Natural killer cell treated with Interleukin-12 subunit alpha and Interleukin-12 subunit beta and Interleukin-15 and Interleukin-18, amount 100 ng/mL, for 72 hours (primary cell): ENCODE data around the gene PILRA. TPM values are rescaled to one million over a fixed set of nuclear protein-coding genes. Genes with fewer than 3 reads are reported as not detected.
"Not testable (repeated sequence)": the region's sequence is repeated elsewhere in the genome, so short reads cannot be mapped to it uniquely, and the experiment has no call there.

Source experiments
- ATAC-seq, 2 donors: fragments of 150-1000 bp; cut with Tn5 transposase in 1 of 2; sonication (Bioruptor Pico), chemical (Tn5 transposase) in 1 of 2; 2 replicates each; pipeline ENCODE4 v1.10.0; 2021
- DNase-seq: peaks from one replicate; pipeline ENCODE4 v3.0.0; 2022; ENCODE audit warnings: low spot score
- H3K27ac Mint-ChIP-seq, 2 donors: 1 replicate in 1 of 2; 2 replicates in 1 of 2; pipeline ENCODE4 v1.8.0; 2022; ENCODE audit warnings: mixed read lengths in 2 of 2, mild to moderate bottlenecking in 1 of 2, moderate library complexity in 1 of 2
- H3K27me3 Mint-ChIP-seq, 2 donors: 1 replicate in 1 of 2; 2 replicates in 1 of 2; pipeline ENCODE4 v1.8.0; 2022; ENCODE audit warnings: mixed read lengths in 2 of 2
- H3K36me3 Mint-ChIP-seq: one replicate; pipeline ENCODE4 v1.8.0; 2022; ENCODE audit warnings: mixed read lengths
- H3K4me1 Mint-ChIP-seq, 2 donors: 1 replicate in 1 of 2; 2 replicates in 1 of 2; pipeline ENCODE4 v1.8.0; 2022; ENCODE audit warnings: low read depth in 2 of 2, mixed read lengths in 2 of 2, mild to moderate bottlenecking in 1 of 2
- H3K4me3 Mint-ChIP-seq: one replicate; pipeline ENCODE4 v1.8.0; 2022; ENCODE audit warnings: mixed read lengths
- H3K9me3 Mint-ChIP-seq: 2 replicates; pipeline ENCODE4 v1.8.0; 2022; ENCODE audit warnings: mixed read lengths
- total RNA-seq, 2 donors: library from RNA; stranded (reverse); gene quantifications; one replicate each; pipeline ENCODE4 v1.2.3, GENCODE V29; 2022

The PILRA gene
- total RNA-seq: 1 to 10 TPM; 3.7 to 6.8 TPM

DNA sequence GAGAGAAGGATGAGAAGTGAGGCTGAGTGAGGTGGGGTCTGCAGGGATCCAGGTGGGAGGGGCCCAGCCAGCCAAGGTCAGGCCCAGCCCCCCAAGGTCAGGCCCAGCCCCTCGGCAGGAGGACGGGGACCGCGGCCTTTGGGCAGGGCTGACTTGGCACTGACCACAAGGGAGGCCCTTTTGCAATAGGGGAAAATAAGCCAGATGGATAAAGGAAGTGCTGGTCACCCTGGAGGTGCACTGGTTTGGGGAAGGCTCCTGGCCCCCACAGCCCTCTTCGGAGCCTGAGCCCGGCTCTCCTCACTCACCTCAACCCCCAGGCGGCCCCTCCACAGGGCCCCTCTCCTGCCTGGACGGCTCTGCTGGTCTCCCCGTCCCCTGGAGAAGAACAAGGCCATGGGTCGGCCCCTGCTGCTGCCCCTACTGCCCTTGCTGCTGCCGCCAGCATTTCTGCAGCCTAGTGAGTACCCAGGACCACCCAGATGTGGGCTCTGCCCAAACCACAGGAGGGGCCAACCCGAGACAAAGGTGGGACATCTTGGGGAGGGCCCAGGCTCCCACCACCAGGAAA is at the start of gene PILRA:
Gene PILRA (plus strand): TSS at position 227 of the 571 bp plus-strand sequence. CDS start 170 bp downstream, at position 397.
- Mint-ChIP-seq H3K27ac (peak within 1 kb of the TSS; percentile 92 to 98), H3K9me3 (no peaks in the 10 kb centered on the region), H3K27me3 (no peaks in the 10 kb centered on the region), H3K4me3 (peak within 1 kb of the TSS; percentile 70), H3K4me1 (peaks cover 38 to 53% of the 10 kb centered on the region in 2 donors), H3K36me3 (no peaks in the 10 kb centered on the region)
- DNase-seq (no peak), ATAC-seq (peak in 1 of 2 donors; percentile 2)

- not testable (repeated sequence) for H3K4me1 Mint-ChIP-seq, H3K4me3 Mint-ChIP-seq, H3K27me3 Mint-ChIP-seq, H3K9me3 Mint-ChIP-seq, DNase-seq, H3K36me3 Mint-ChIP-seq, ATAC-seq
- H3K27ac Mint-ChIP-seq: peak overlapping the region in 1 of 2 donors; percentile 58
Observed at GRCh38 chr7:100324194-100324593, 49.1 kb upstream of the PILRA start.

DNA sequence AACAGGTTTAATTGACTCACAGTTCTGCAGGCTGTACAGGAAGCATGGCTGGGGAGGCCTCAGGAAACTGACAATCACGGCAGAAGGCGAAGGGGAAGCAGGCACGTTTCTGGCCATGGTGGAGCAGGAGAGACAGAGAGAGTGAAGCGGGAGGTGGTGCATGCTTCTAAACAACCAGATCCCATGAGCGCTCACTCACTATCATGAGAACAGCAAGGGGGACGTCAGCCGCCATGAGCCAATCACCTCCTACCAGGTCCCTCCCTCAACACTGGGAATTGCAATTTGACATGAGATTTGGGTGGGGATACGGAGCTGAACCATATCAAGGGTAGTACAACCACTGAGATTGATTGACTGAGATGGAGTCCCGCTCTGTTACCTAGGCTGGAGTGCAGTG is 47.6 kb upstream of the PILRA start:
- not testable (repeated sequence) for DNase-seq, H3K36me3 Mint-ChIP-seq, H3K27me3 Mint-ChIP-seq, H3K9me3 Mint-ChIP-seq, H3K4me1 Mint-ChIP-seq, ATAC-seq, H3K27ac Mint-ChIP-seq, H3K4me3 Mint-ChIP-seq

DNA sequence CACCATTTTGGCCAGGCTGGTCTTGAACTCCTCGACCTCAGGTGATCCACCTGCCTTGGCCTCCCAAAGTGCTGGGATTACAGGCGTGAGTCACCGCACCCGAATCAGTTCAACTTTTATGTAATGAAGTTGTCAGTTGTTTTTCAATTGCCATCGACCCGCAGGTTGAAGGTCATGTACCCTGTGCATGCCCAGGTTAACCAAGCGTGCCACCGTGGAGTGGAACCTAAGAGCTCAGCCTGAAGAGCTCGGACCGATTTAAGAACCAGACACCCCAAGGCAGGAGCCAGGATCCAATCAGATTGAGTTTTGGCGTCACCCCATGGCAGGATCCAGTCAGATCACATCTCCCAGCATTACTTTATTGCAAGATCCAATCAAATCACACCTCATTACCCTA is 46.4 kb upstream of the PILRA start:
- H3K27ac Mint-ChIP-seq, ATAC-seq, DNase-seq, H3K27me3 Mint-ChIP-seq, H3K9me3 Mint-ChIP-seq, H3K4me1 Mint-ChIP-seq, H3K36me3 Mint-ChIP-seq, H3K4me3 Mint-ChIP-seq: not testable (repeated sequence)

DNA sequence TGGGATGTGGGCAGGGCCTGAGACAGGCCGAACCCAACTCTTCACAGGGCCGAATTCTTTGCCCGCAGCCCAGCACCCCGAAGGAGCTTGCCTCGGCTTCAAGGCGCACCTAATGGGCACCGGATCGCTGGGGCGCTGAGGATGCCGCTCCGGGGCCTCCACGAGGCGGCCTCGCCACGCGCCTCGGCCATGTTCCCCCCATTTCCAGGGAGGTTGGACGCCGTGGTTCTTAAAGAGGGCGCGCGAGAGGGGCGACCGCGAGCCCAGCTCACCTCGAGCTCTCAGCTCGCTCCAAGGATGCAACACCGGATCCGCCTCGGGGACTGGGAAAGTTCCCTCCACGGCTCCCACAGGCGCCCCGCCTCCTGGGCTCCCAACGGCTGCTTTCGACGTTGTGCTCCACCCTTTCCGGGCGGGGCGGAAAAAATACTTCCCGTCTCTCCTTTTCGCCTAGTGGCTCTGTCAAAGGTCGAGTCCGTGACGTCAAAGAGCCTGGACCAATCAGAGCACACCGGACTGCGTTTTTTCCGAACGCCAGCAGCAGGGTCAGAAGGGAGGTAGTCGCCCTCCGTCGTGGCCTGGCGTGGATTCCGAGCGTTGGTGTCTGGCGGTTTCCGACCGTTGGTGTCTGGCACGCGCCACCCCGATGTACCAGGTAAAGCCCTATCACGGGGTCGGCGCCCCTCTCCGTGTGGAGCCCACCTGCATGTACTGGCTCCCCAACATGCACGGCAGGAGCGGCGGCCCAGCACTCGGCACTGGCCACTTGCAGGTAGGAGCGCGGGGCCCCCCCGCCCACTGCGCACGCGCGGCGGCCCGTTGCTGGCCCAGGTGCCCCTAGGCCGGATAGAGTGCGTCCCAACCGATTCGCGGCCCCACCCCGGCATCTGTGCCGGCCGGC is 37.5 kb upstream of the PILRA start:
- not testable (repeated sequence) for H3K36me3 Mint-ChIP-seq, H3K9me3 Mint-ChIP-seq, H3K27me3 Mint-ChIP-seq
- H3K27ac Mint-ChIP-seq: peak overlapping the region; percentile 89 to 91
- H3K4me1 Mint-ChIP-seq: peaks cover 16% of the 10 kb centered on the region in 2 donors
- ATAC-seq: peak; percentile 98 to 99
- DNase-seq: peak; percentile 93
- H3K4me3 Mint-ChIP-seq: peak overlapping the region; percentile 91

DNA sequence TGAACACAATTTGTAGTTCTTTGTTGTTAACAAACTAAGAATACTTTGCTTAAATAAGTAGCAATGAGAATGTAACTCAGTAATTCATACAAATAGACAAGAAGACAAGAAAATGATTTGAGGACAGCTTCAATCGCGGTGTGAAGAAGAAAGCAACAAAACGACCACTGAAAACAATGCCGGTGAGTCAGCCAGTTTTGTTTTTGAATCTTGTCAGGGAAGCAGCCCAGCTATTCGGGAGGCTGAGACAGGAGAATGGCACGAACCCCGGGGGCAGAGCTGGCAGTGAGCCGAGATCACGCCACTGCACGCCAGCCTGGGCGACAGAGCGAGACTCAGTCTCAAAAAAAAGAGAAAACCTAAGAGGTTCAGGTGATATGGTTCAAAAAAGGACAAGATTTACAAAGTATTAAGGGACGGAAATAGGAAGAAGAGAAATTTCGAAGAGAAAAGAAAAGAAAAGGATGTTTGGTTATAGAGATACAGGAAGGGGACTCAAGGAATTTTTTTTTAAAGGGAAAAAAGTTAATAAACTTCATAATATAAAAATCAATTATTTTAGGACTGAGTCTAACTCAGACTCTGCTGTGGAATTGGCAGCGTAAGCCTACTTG is 35.1 kb upstream of the PILRA start:
- not testable (repeated sequence) for H3K27me3 Mint-ChIP-seq, DNase-seq, H3K4me3 Mint-ChIP-seq, H3K9me3 Mint-ChIP-seq, ATAC-seq
- Mint-ChIP-seq H3K4me1 (peaks cover 24 to 28% of the 10 kb centered on the region in 2 donors), H3K27ac (peak overlapping the region; percentile 44 to 53), H3K36me3 (peaks cover 14% of the 10 kb centered on the region)

DNA sequence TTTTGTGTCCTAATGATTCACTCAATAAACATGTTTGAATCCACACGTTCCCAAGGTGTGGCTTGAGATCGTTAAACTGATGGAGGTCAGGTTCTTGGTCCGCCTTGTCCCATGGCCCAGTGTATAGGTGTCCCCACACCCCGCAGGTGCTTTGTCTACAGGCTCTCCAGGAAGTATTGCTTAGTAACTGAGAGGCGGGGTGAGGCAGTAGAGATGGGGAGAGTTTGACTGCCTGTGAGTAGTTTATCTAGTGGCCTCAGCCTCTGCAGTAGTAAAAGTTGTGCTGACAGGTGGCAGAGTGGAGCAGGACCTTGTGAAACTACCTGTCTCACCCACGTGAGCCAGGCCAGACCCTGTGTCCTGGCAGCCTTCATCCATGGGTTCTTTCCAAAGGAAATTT is 32.0 kb upstream of the PILRA start:
- H3K27ac Mint-ChIP-seq: peak overlapping the region in 1 of 2 donors; percentile 54
- not testable (repeated sequence) for H3K27me3 Mint-ChIP-seq, DNase-seq, H3K9me3 Mint-ChIP-seq, ATAC-seq, H3K4me3 Mint-ChIP-seq
- H3K36me3 Mint-ChIP-seq: peaks cover 19% of the 10 kb centered on the region
- peaks cover 37 to 38% of the 10 kb centered on the region in 2 donors for H3K4me1 Mint-ChIP-seq

DNA sequence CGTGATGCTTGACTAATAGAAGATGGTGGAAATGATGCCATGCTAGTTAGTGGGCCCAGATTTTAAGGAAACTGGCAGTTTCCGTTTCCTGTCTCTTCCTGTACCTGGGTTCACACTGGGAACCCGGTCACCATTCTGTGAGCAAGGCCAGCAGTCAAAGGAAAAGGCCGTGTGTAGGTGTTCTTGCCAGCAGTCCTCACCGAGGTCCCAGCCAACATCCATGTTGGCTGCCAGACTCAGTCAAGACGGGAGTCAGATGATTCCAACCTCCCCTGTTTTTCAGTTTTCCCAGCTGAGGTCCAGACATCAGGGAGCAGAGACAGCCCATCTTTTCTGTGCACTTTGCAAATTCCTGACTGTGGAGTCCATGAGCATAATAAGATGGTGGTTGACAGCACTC is 30.5 kb upstream of the PILRA start:
- Mint-ChIP-seq H3K4me1 (peaks cover 33 to 34% of the 10 kb centered on the region in 2 donors), H3K4me3 (no peak overlapping the region), H3K27me3 (no peaks in the 10 kb centered on the region), H3K36me3 (peaks cover 20% of the 10 kb centered on the region), H3K9me3 (no peaks in the 10 kb centered on the region), H3K27ac (peak overlapping the region in 1 of 2 donors; percentile 54)
- no peak for DNase-seq
- no peak for ATAC-seq

DNA sequence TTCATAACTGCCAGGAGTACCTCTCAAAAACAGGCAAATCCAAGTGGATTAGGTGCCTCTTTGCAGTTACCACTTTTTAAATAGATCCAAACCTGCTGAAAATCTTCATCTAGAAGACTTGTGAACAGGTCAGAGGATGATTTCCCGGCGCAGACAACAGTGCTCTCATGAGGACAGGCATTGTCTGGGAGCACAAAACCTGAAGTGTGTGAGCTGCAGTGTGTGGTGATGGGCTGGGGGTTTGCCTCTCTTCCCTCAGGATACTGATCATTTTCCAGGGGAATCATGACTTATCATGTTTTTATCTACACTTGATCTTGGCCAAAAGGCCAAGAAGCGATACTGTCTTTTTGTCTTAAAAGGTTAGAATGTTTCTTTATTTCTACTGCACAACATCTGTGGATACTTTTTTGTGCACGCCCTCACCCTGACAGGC is 29.1 kb upstream of the PILRA start:
- not testable (repeated sequence) for DNase-seq
- peak in 1 of 2 donors; percentile 1 for ATAC-seq

GRCh38 chr7:100344560-100345287 is 28.6 kb upstream of the PILRA start:
- peak; percentile 97 to 98 for ATAC-seq
- Mint-ChIP-seq H3K4me1 (peaks cover 27 to 31% of the 10 kb centered on the region in 2 donors), H3K36me3 (peaks cover 22% of the 10 kb centered on the region), H3K4me3 (peak overlapping the region; percentile 83), H3K27ac (peak overlapping the region; percentile 88 to 89)
- H3K9me3 Mint-ChIP-seq, H3K27me3 Mint-ChIP-seq: not testable (repeated sequence)
- peak; percentile 80 for DNase-seq

More for the DNA sequence above, 29.1 kb upstream of the PILRA start:
- Mint-ChIP-seq H3K4me1 (peaks cover 27 to 30% of the 10 kb centered on the region in 2 donors), H3K36me3 (peaks cover 19% of the 10 kb centered on the region), H3K27ac (peak overlapping the region; percentile 88 to 89)
- H3K27me3 Mint-ChIP-seq, H3K9me3 Mint-ChIP-seq, H3K4me3 Mint-ChIP-seq: not testable (repeated sequence)

GRCh38 chr7:100345288-100345672 is 28.0 kb upstream of the PILRA start:
- Mint-ChIP-seq H3K27ac (peak overlapping the region; percentile 88 to 89), H3K4me1 (peaks cover 27 to 34% of the 10 kb centered on the region in 2 donors), H3K4me3 (peak overlapping the region; percentile 83), H3K36me3 (peaks cover 22% of the 10 kb centered on the region)
- ATAC-seq (peak; percentile 60 to 68), DNase-seq (peak; percentile 80)
- H3K9me3 Mint-ChIP-seq, H3K27me3 Mint-ChIP-seq: not testable (repeated sequence)

DNA sequence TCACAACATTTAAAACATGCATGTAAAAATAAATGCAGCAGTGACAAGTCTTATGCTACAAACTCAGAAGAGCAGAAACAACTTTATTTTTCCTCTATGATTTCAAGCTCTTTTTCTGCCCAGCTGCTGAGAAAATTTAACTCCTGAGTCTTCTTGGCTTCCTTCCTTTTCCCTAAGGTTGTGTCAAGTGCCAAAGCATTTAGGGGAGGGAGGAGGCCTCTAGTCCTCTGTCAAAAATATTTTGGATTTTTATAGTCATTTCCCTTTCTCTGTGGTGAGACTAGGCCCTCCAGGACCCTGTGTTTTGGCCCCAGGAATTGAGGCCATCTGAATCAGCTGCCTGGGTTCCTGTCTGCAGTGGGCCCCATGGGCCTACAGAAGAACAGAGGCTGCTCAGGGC is 26.4 kb upstream of the PILRA start:
- DNase-seq (no peak), ATAC-seq (no peak)
- Mint-ChIP-seq H3K27me3 (no peaks in the 10 kb centered on the region), H3K4me3 (no peak overlapping the region), H3K4me1 (peaks cover 40% of the 10 kb centered on the region in 2 donors), H3K36me3 (peaks cover 23% of the 10 kb centered on the region), H3K27ac (peak overlapping the region in 1 of 2 donors; percentile 26), H3K9me3 (no peaks in the 10 kb centered on the region)

GRCh38 chr7:100348805-100349204 is 24.5 kb upstream of the PILRA start:
- no peaks in the 10 kb centered on the region for H3K27me3 Mint-ChIP-seq
- peak overlapping the region; percentile 92 to 98 for H3K27ac Mint-ChIP-seq
- peaks cover 42 to 45% of the 10 kb centered on the region in 2 donors for H3K4me1 Mint-ChIP-seq
- H3K9me3 Mint-ChIP-seq: no peaks in the 10 kb centered on the region
- no peak overlapping the region for H3K4me3 Mint-ChIP-seq
- no peak for ATAC-seq
- no peak for DNase-seq
- peaks cover 18% of the 10 kb centered on the region for H3K36me3 Mint-ChIP-seq
